ENCODE data around the gene LSM7. TPM values are rescaled to one million over a fixed set of nuclear protein-coding genes. Genes with fewer than 3 reads are reported as not detected.

Gene LSM7
- total RNA-seq, 1 donor from 2014 or later: 108 TPM

DNA sequence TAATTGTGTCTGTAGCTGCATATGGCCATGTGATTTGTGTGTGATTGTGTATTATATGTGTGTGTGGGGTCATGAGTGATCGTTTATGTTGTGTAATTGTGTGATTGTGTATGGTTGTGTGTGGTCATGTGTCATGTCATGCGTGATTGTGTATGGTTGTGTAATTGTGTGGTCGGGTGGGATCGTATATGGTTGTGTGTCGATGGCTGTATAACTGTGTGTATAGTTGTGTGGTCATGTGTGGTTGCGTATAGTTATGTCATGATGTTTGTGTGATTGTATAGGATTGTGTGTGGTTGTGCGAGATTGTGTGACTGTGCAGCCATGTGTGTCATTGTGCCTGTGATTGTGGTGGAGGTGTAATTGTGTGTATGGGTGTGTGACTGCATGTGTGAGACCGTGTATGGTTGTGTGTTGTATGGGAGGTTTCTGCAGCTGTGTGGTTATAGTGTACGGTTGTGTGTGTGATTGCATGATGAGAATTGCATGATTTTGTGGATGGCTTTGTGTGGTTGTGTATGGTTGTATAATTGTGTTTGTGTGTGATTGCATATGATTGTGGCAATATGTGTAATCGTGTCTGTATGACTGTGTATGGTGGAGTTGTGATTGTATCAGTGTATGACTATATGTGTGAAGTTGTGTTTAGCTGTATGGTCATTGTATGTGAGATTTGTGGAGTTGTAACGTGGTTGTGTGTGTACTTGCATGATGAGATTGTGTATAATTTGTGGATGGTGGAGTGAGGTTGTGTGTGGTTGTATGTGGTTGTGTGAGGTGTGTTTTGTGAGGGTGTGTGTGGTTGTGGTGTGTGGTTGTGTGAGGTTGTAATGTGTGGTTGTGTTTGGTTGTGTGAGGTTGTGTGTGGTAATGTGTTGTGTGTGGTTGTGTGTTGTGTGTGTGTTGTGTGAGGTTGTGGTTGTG is 33.9 kb upstream of the LSM7 start:
- Mint-ChIP-seq H3K27me3 (ENCODE audit: unreplicated experiment) (peaks cover 13% of the 10 kb centered on the region), H3K27ac (ENCODE audit: unreplicated experiment) (no peak overlapping the region)

DNA sequence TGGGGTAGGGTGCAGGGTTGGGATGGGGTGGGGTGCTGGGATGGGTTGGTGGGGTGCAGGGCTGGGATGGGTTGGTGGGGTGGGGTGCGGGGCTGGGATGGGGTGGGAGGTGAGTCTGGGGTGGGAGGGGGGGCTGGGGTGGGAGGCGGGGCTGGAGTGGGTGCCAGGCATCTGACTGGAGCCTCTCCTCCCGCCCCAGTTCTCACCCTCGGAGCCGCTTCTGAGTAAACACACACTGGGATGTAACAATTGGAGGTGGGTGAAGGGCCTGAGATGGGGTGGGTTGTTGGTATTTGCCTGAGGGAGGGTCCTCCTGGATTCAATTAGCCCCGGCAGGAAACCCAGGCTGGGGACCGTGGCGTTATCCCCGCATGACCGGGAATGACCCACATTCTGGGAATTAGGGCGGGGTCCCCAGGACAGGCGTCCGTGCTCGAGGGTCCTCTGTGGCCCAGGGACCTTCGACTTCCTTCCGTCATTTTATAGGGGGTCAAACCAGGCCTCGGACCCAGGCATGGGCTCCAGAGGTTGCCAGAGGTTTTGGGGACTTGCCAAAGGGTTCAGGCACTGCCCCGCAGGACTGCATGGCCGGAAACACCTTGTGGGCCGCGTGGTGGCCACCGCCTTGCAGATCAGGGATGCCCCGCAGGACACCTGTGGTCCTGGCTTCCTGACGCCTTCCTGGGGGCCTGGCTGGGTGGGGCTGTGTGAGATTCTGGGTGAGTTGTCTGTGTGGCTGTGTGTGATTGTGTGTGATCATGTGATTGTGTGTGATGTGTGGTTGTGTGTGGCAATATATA is 33.1 kb upstream of the LSM7 start:
- Mint-ChIP-seq H3K36me3 (ENCODE audit: low read depth, unreplicated experiment) (peaks cover 4% of the 10 kb centered on the region), H3K27me3 (ENCODE audit: unreplicated experiment) (peaks cover 13% of the 10 kb centered on the region), H3K4me3 (ENCODE audit: unreplicated experiment) (no peak overlapping the region), H3K27ac (ENCODE audit: unreplicated experiment) (no peak overlapping the region), H3K4me1 (ENCODE audit: unreplicated experiment) (peaks cover 5% of the 10 kb centered on the region), H3K9me3 (ENCODE audit: unreplicated experiment) (no peaks in the 10 kb centered on the region)
- TF ChIP-seq, protein P1, sequence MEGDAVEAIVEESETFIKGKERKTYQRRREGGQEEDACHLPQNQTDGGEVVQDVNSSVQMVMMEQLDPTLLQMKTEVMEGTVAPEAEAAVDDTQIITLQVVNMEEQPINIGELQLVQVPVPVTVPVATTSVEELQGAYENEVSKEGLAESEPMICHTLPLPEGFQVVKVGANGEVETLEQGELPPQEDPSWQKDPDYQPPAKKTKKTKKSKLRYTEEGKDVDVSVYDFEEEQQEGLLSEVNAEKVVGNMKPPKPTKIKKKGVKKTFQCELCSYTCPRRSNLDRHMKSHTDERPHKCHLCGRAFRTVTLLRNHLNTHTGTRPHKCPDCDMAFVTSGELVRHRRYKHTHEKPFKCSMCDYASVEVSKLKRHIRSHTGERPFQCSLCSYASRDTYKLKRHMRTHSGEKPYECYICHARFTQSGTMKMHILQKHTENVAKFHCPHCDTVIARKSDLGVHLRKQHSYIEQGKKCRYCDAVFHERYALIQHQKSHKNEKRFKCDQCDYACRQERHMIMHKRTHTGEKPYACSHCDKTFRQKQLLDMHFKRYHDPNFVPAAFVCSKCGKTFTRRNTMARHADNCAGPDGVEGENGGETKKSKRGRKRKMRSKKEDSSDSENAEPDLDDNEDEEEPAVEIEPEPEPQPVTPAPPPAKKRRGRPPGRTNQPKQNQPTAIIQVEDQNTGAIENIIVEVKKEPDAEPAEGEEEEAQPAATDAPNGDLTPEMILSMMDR (IDR thresholded peaks at IDR 0.05; ENCODE audit: unreplicated experiment): no peak
- no peak for DNase-seq (ENCODE audit: low spot score)

More for the DNA sequence above, 33.9 kb upstream of the LSM7 start:
- H3K4me3 Mint-ChIP-seq (ENCODE audit: unreplicated experiment): no peak overlapping the region
- H3K9me3 Mint-ChIP-seq (ENCODE audit: unreplicated experiment): no peaks in the 10 kb centered on the region
- no peak for DNase-seq (ENCODE audit: low spot score)
- H3K36me3 Mint-ChIP-seq (ENCODE audit: low read depth, unreplicated experiment): peaks cover 4% of the 10 kb centered on the region
- TF ChIP-seq, protein P1 (IDR thresholded peaks at IDR 0.05; ENCODE audit: unreplicated experiment): no peak
- peaks cover 5% of the 10 kb centered on the region for H3K4me1 Mint-ChIP-seq (ENCODE audit: unreplicated experiment)

DNA sequence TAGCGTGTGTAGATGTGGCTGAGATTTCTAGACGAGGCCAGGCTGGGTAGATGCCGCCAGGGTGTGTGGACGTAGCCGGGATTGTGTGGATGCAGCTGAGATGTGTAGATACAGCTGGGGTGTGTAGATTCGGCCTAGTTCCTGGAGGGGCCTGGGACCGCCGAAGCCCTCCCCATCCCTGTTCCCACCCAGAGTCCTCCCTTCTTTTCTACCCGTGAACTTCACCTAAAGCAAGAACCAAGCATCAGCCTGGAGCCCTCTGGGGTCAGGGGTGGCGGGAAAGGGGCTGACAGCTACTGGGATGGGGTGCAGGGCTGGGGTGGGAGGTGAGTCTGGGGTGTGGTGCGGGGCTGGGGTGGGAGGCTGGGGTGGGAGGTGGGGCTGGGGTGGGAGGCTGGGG is 32.4 kb upstream of the LSM7 start:
- no peak for DNase-seq (ENCODE audit: low spot score)
- Mint-ChIP-seq H3K4me3 (ENCODE audit: unreplicated experiment) (peak overlapping the region; percentile 39), H3K27ac (ENCODE audit: unreplicated experiment) (peak overlapping the region; percentile 34), H3K4me1 (ENCODE audit: unreplicated experiment) (peaks cover 5% of the 10 kb centered on the region), H3K36me3 (ENCODE audit: low read depth, unreplicated experiment) (peaks cover 4% of the 10 kb centered on the region), H3K27me3 (ENCODE audit: unreplicated experiment) (peaks cover 13% of the 10 kb centered on the region), H3K9me3 (ENCODE audit: unreplicated experiment) (no peaks in the 10 kb centered on the region)
- TF ChIP-seq, protein P1 (IDR thresholded peaks at IDR 0.05; ENCODE audit: unreplicated experiment): no peak

DNA sequence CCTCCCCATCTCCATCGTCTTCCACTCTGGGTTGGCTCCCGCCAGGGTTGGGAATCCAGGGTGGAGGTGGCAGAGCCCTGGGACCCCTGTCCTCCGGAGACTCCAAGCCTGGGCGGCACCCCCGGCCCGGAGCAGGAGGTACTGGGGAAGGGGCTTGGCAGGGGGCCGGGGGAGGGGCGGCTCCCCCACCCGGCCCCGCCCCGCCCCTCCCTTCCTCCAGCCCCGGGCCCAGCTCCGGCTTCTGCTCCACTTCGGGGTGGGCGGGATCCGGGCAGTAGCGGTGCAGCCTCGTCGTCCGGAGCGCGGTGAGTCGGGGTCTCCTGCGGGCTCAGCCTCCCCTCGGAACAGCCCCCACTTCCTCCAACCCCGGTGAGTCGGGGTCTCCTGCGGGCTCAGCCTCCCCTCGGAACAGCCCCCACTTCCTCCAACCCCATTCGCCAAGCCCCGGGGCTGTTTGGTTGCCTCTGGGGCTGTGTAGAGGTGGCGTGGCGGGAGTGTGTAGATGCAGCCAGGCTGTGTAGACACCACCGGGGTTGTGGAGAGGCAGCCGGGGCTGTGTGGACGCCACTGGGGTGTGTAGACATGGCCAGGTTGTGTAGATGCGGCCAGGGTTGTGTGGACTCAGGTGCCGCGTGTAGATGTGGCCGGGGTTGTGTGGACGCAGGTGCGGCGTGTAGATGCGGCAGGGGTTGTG is 31.8 kb upstream of the LSM7 start, which contains the start of gene TMPRSS9:
TSS of gene TMPRSS9 (plus strand) at position 274 of the 694 bp plus-strand sequence. CDS start 29,521 bp downstream, outside the sequence.
- Mint-ChIP-seq H3K27ac (ENCODE audit: unreplicated experiment) (peak within 1 kb of the TSS; percentile 34), H3K4me3 (ENCODE audit: unreplicated experiment) (peak within 1 kb of the TSS; percentile 39)
- TF ChIP-seq, protein P1 (IDR thresholded peaks at IDR 0.05; ENCODE audit: unreplicated experiment): no peak

More for the DNA sequence above, 31.8 kb upstream of the LSM7 start, which contains the start of gene TMPRSS9:
- H3K4me1 Mint-ChIP-seq (ENCODE audit: unreplicated experiment): peaks cover 2% of the 10 kb centered on the region
- no peak for DNase-seq (ENCODE audit: low spot score)
- H3K36me3 Mint-ChIP-seq (ENCODE audit: low read depth, unreplicated experiment): peaks cover 4% of the 10 kb centered on the region
- H3K9me3 Mint-ChIP-seq (ENCODE audit: unreplicated experiment): no peaks in the 10 kb centered on the region
- H3K27me3 Mint-ChIP-seq (ENCODE audit: unreplicated experiment): peaks cover 13% of the 10 kb centered on the region

Measured in endothelial cell (in vitro differentiated cells).